Neural progenitor cell (in vitro differentiated cells): Measurements from ENCODE around the gene UBA6. TPM values are rescaled to one million over a fixed set of nuclear protein-coding genes. Genes with fewer than 3 reads are reported as not detected.

Source experiments
- DNase-seq: peaks from one replicate; pipeline ENCODE4 v3.0.0-alpha.2; 2016; ENCODE audit warnings: low spot score
- H2AFZ ChIP-seq: fragments of 200-600 bp; sonication (generic); replicated peaks from 2 replicates; pipeline ENCODE4 v1.6.1; 2016; ENCODE audit warnings: antibody characterized with exemption
- H3F3A ChIP-seq: fragments of 200-600 bp; sonication (generic); 2 replicates; pipeline ENCODE4 v1.6.1; 2016; ENCODE audit warnings: antibody characterized with exemption, low read depth
- H3K27ac ChIP-seq: fragments of 200-600 bp; sonication (generic); 2 replicates; pipeline ENCODE4 v1.5.1; 2016; ENCODE audit warnings: mild to moderate bottlenecking
- H3K27me3 ChIP-seq: fragments of 200-600 bp; sonication (generic); 2 replicates; pipeline ENCODE4 v1.6.1; 2016; ENCODE audit warnings: mild to moderate bottlenecking, moderate library complexity
- H3K36me3 ChIP-seq: fragments of 200-600 bp; sonication (generic); 2 replicates; pipeline ENCODE4 v1.5.1; 2016
- H3K4me1 ChIP-seq: fragments of 200-600 bp; sonication (generic); 2 replicates; pipeline ENCODE4 v1.6.1; 2016; ENCODE audit warnings: mixed run types
- H3K4me2 ChIP-seq: fragments of 200-600 bp; sonication (generic); 2 replicates; pipeline ENCODE4 v1.6.1; 2016
- H3K4me3 ChIP-seq: fragments of 200-600 bp; sonication (generic); 2 replicates; pipeline ENCODE4 v1.5.1; 2016
- H3K79me2 ChIP-seq: fragments of 200-600 bp; sonication (generic); 2 replicates; pipeline ENCODE4 v1.6.1; 2016; ENCODE audit warnings: low read depth
- H3K9ac ChIP-seq: fragments of 200-600 bp; sonication (generic); 2 replicates; pipeline ENCODE4 v1.6.1; 2016
- H3K9me3 ChIP-seq: fragments of 200-600 bp; sonication (generic); 2 replicates; pipeline ENCODE4 v1.5.1; 2016; ENCODE audit warnings: low read depth
- H4K20me1 ChIP-seq: fragments of 200-600 bp; sonication (generic); 2 replicates; pipeline ENCODE4 v1.6.1; 2016; ENCODE audit warnings: low read depth
- H3K27ac Mint-ChIP-seq: 3 replicates; pipeline ENCODE4 v1.8.0; 2021; ENCODE audit warnings: mixed read lengths
- H3K27me3 Mint-ChIP-seq: 2 replicates; pipeline ENCODE4 v1.8.0; 2022; ENCODE audit warnings: low read depth, mild to moderate bottlenecking, inconsistent platforms, moderate library complexity, mixed read lengths; ENCODE audit not compliant: insufficient read depth
- H3K36me3 Mint-ChIP-seq: 3 replicates; pipeline ENCODE4 v1.8.0; 2021; ENCODE audit warnings: mixed read lengths
- H3K4me1 Mint-ChIP-seq: 3 replicates; pipeline ENCODE4 v1.8.0; 2021; ENCODE audit warnings: mixed read lengths
- H3K4me3 Mint-ChIP-seq: 3 replicates; pipeline ENCODE4 v1.8.0; 2021; ENCODE audit warnings: mild to moderate bottlenecking, moderate library complexity, mixed read lengths
- H3K9me3 Mint-ChIP-seq: 3 replicates; pipeline ENCODE4 v1.8.0; 2020; ENCODE audit warnings: mixed read lengths
- CTCF ChIP-seq: fragments of 200-600 bp; sonication (generic); IDR thresholded peaks from 2 replicates; pipeline ENCODE4 v1.5.1; 2017; ENCODE audit warnings: antibody characterized with exemption, mild to moderate bottlenecking
- EZH2 ChIP-seq: fragments of 200-600 bp; sonication (generic); IDR thresholded peaks from 2 replicates; pipeline ENCODE4 v1.6.1; 2017; ENCODE audit warnings: antibody characterized with exemption, mild to moderate bottlenecking, moderate library complexity
- EZH2phosphoT487 ChIP-seq: fragments of 200-600 bp; sonication (generic); IDR thresholded peaks from 2 replicates; pipeline ENCODE4 v1.6.1; 2017; ENCODE audit warnings: antibody characterized with exemption
- total RNA-seq: library from RNA; depleted of rRNA; stranded (reverse); fragments of >200 nt; gene quantifications from 2 replicates; pipeline ENCODE4 v1.2.3, GENCODE V29; 2015; ENCODE audit warnings: low replicate concordance

The UBA6 gene
- total RNA-seq, 1 donor from 2014 or later: 162 TPM

DNA sequence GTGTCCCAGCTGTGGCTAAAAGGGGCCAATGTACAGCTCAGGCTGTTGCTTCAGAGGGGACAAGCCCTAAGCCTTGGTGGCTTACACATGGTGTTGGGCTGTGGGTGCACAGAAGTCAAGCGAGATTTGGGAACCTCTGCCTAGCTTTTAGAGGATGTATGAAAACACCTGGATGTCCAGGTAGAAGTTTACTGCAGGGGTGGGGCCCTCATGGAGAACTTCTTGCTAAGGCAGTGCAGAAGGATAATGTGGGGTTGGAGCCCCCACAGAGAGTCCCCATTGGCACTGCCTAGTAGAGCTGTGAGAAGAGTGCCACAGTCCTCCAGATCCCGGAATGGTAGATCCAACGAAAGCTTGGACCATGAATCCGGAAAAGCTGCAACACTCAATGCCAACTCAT, 40.5 kb downstream of the UBA6 start:
- Mint-ChIP-seq H3K9me3 (peaks cover 39% of the 10 kb centered on the region), H3K4me1 (no peaks in the 10 kb centered on the region), H3K27me3 (no peaks in the 10 kb centered on the region), H3K4me3 (no peak overlapping the region), H3K27ac (no peak overlapping the region), H3K36me3 (peaks cover 57% of the 10 kb centered on the region)
- Histone ChIP-seq H3K4me2 (no peak overlapping the region), H3K27me3 (no peaks in the 10 kb centered on the region), H3F3A (no peaks in the 10 kb centered on the region), H3K9me3 (no peaks in the 10 kb centered on the region), H3K4me1 (no peaks in the 10 kb centered on the region), H3K4me3 (no peak overlapping the region), H3K79me2 (no peaks in the 10 kb centered on the region), H3K27ac (no peak overlapping the region), H2AFZ (no peak overlapping the region), H4K20me1 (no peaks in the 10 kb centered on the region), H3K9ac (no peak overlapping the region), H3K36me3 (peaks cover 63% of the 10 kb centered on the region)
- TF ChIP-seq EZH2 (no peak), CTCF (no peak), EZH2phosphoT487 (no peak)
- no peak for DNase-seq

DNA sequence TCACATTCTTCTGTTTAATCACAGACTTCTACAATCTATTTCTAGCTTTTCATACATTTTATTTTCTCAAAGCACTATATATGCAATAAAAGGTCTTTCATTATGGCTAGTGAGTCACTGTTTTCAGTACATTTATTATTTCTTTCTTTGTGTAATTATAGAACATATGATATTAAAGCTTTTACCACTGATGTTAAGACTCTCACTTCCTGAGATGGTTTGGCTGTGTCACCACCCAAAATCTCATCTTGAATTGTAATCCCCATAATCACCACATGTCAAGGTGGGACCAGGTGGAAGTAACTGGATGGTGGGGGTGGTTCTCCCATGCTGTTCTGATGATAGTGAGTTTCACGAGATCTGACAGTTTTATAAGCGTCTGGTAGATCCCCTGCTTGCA, 41.9 kb downstream of the UBA6 start:
- DNase-seq: no peak
- peaks cover 44% of the 10 kb centered on the region for H3K9me3 Mint-ChIP-seq
- no peaks in the 10 kb centered on the region for H3K27me3 Mint-ChIP-seq
- H3K27ac Mint-ChIP-seq: no peak overlapping the region
- TF ChIP-seq EZH2phosphoT487: no peak
- TF ChIP-seq EZH2: no peak
- TF ChIP-seq CTCF: no peak
- Histone ChIP-seq H3K79me2 (no peaks in the 10 kb centered on the region), H3K9ac (no peak overlapping the region), H3K27ac (no peak overlapping the region), H3K36me3 (peaks cover 53% of the 10 kb centered on the region), H3F3A (no peaks in the 10 kb centered on the region), H3K4me3 (no peak overlapping the region), H3K9me3 (no peaks in the 10 kb centered on the region), H3K27me3 (no peaks in the 10 kb centered on the region), H3K4me2 (no peak overlapping the region), H4K20me1 (no peaks in the 10 kb centered on the region), H2AFZ (no peak overlapping the region), H3K4me1 (no peaks in the 10 kb centered on the region)
- no peaks in the 10 kb centered on the region for H3K4me1 Mint-ChIP-seq
- H3K36me3 Mint-ChIP-seq: peaks cover 69% of the 10 kb centered on the region
- no peak overlapping the region for H3K4me3 Mint-ChIP-seq

- peaks cover 72% of the 10 kb centered on the region for H3K36me3 Mint-ChIP-seq
- Histone ChIP-seq H3K9me3 (no peaks in the 10 kb centered on the region), H3K4me2 (no peak overlapping the region), H3K4me3 (no peak overlapping the region), H3K4me1 (no peaks in the 10 kb centered on the region), H2AFZ (no peak overlapping the region), H3K27me3 (no peaks in the 10 kb centered on the region), H3K36me3 (peaks cover 45% of the 10 kb centered on the region), H3F3A (no peaks in the 10 kb centered on the region), H3K27ac (no peak overlapping the region), H3K79me2 (no peaks in the 10 kb centered on the region), H3K9ac (no peak overlapping the region), H4K20me1 (no peaks in the 10 kb centered on the region)
- no peaks in the 10 kb centered on the region for H3K4me1 Mint-ChIP-seq
- no peak for DNase-seq
- H3K27me3 Mint-ChIP-seq: no peaks in the 10 kb centered on the region
- H3K9me3 Mint-ChIP-seq: peaks cover 47% of the 10 kb centered on the region
- H3K4me3 Mint-ChIP-seq: no peak overlapping the region
- no peak for TF ChIP-seq EZH2
- no peak for TF ChIP-seq EZH2phosphoT487
- TF ChIP-seq CTCF: no peak
- H3K27ac Mint-ChIP-seq: no peak overlapping the region
These were observed 42.7 kb downstream of the UBA6 start for GRCh38 chr4:67658302-67658701.
